K562 (cell line): Measurements from ENCODE around the gene SSH3. TPM values are rescaled to one million over a fixed set of nuclear protein-coding genes. Genes with fewer than 3 reads are reported as not detected.

Experiments used
- HES1 ChIP-seq: fragments of 450-650 bp; IDR thresholded peaks from 2 replicates; pipeline ENCODE4 v1.6.1; 2016; ENCODE audit warnings: low read depth, mild to moderate bottlenecking, moderate library complexity
- HLTF ChIP-seq: fragments of 450-650 bp; IDR thresholded peaks from 2 replicates; pipeline ENCODE4 v1.6.1; 2016
- KAT8 ChIP-seq: fragments of 450-650 bp; IDR thresholded peaks from 2 replicates; pipeline ENCODE4 v1.6.1; 2016; ENCODE audit warnings: low read depth, mild to moderate bottlenecking
- KLF10 ChIP-seq: fragments of 250-450 bp; sonication (Bioruptor Pico); IDR thresholded peaks from 2 replicates; pipeline ENCODE4 v1.6.1; 2021; ENCODE audit warnings: matching md5 sums
- KLF6 ChIP-seq: fragments of 250-450 bp; sonication (Bioruptor Pico); IDR thresholded peaks from 2 replicates; pipeline ENCODE4 v1.4.0; 2020; ENCODE audit warnings: mild to moderate bottlenecking, moderate library complexity, borderline replicate concordance
- MITF ChIP-seq: IDR thresholded peaks from 2 replicates; pipeline ENCODE4 v1.6.1; 2014; ENCODE audit warnings: antibody characterized with exemption
- SETDB1 ChIP-seq: IDR thresholded peaks from one replicate; pipeline ENCODE4 v1.6.1; 2012; ENCODE audit warnings: low read length, control low read depth, inconsistent platforms
- SMAD2 ChIP-seq: fragments of 150-350 bp; IDR thresholded peaks from 2 replicates; pipeline ENCODE4 v1.6.1; 2014; ENCODE audit warnings: low read depth, mild to moderate bottlenecking, low read length
- TAF7 ChIP-seq: fragments of 450-650 bp; IDR thresholded peaks from 2 replicates; pipeline ENCODE4 v1.6.1; 2016; ENCODE audit warnings: missing genetic modification characterization, missing compliant biosample characterization
- TFAP4 ChIP-seq: sonication (generic); formaldehyde crosslinking; IDR thresholded peaks from 2 replicates; pipeline ENCODE4 v1.8.0; 2022; ENCODE audit warnings: missing genetic modification reagents, mild to moderate bottlenecking, moderate library complexity, borderline replicate concordance
- ZBTB40 ChIP-seq, 2 experiments: fragments of 450-650 bp in 1 of 2; sonication (generic) in 1 of 2; formaldehyde crosslinking in 1 of 2; IDR thresholded peaks; 2 replicates each; pipeline versions ENCODE4 v1.7.1 to v1.9.0; 2016 to 2022; ENCODE audit warnings: inconsistent platforms in 1 of 2, mild to moderate bottlenecking in 1 of 2, missing genetic modification reagents in 1 of 2
- ZNF511 ChIP-seq: sonication (generic); formaldehyde crosslinking; IDR thresholded peaks from 2 replicates; pipeline ENCODE4 v1.8.0; 2022; ENCODE audit warnings: mild to moderate bottlenecking, missing genetic modification reagents
- ZZZ3 ChIP-seq: fragments of 450-650 bp; IDR thresholded peaks from 2 replicates; pipeline ENCODE4 v1.6.1; 2016; ENCODE audit warnings: antibody characterized with exemption, mild to moderate bottlenecking, moderate library complexity
- polyA plus RNA-seq, 8 experiments: library from polyadenylated mRNA; depleted of rRNA in 4 of 8; stranded (reverse) in 5 of 8; unstranded in 3 of 8; fragments of >200 nt; fragmentation: Nextera tagmentation in 2 of 8; fragmentation: Illumina TruSeq in 1 of 8; extraction: Ambion mirVana in 2 of 8; extraction: Trizol in 1 of 8; gene quantifications; 2 replicates each; pipeline versions ENCODE4 v1.2.1 to v1.2.3, GENCODE V29; 2011 to 2014; ENCODE audit warnings: inconsistent platforms in 1 of 8, missing spikeins in 1 of 8
- total RNA-seq, 7 experiments: library from RNA; depleted of rRNA in 6 of 7; stranded (reverse); fragments of >200 nt in 6 of 7; fragmentation: Illumina TruSeq in 2 of 7; extraction: Trizol in 2 of 7; gene quantifications; 2 replicates each; pipeline versions ENCODE4 v1.2.1 to v1.2.3, GENCODE V29; 2011 to 2021; ENCODE audit warnings: low replicate concordance in 1 of 7

The SSH3 gene
- total and polyA plus RNA-seq, 9 of the 15 experiments (the other 6 are each of a cell fraction or from before 2014, with no cell fraction given) = 0.07 to 1.0 (median 0.24) TPM; not detected in 3

GRCh38 chr11:67347964-67348749, 44.8 kb downstream of the SSH3 start (continued):
- TF ChIP-seq ZBTB40 (IDR thresholded peaks at IDR 0.05) (no peak), ZBTB40 (CRISPR knock-in tag; IDR thresholded peaks at IDR 0.05) (no peak), KLF6 (peak; percentile 86; the same call in 1 of the 2 replicates), KLF10 (no peak), ZNF511 (CRISPR knock-in tag) (no peak), KAT8 (no peak), MITF (no peak), TFAP4 (CRISPR knock-in tag) (peak; percentile 33; the same call in 1 of the 2 replicates), TAF7 (tag) (no peak), SETDB1 (no peak), SMAD2 (no peak), ZZZ3 (no peak), HES1 (peak; percentile 92), HLTF (no peak)
